GM12878 (cell line): Measurements from ENCODE around the gene HMGCS1. TPM values are rescaled to one million over a fixed set of nuclear protein-coding genes. Genes with fewer than 3 reads are reported as not detected.

Source experiments
- CEBPB ChIP-seq, 2 experiments: fragments of 150-350 bp in 1 of 2; IDR thresholded peaks; 2 replicates each; pipeline ENCODE4 v1.6.1; 2012 to 2014; ENCODE audit warnings: low read depth in 2 of 2, low read length in 2 of 2, borderline replicate concordance in 1 of 2, inconsistent platforms in 1 of 2
- DPF2 ChIP-seq: fragments of 450-650 bp; IDR thresholded peaks from 2 replicates; pipeline ENCODE4 v1.6.1; 2017; ENCODE audit warnings: mild to moderate bottlenecking
- MYB ChIP-seq: fragments of 150-350 bp; IDR thresholded peaks from 2 replicates; pipeline ENCODE4 v1.6.1; 2014; ENCODE audit warnings: mild to moderate bottlenecking, low read depth, low read length, borderline replicate concordance
- MYC ChIP-seq: IDR thresholded peaks from 2 replicates; pipeline ENCODE4 v1.6.1; 2011; ENCODE audit warnings: mild to moderate bottlenecking, low read length, moderate library complexity, inconsistent platforms; ENCODE audit not compliant: insufficient read depth, insufficient replicate concordance, insufficient read length, severe bottlenecking
- POU2F2 ChIP-seq: IDR thresholded peaks from 3 replicates; pipeline ENCODE4 v1.6.1; 2011; ENCODE audit warnings: low read depth, mild to moderate bottlenecking, low read length, borderline replicate concordance
- RELA ChIP-seq: fragments of 450-650 bp; IDR thresholded peaks from 2 replicates; pipeline ENCODE4 v1.8.0; 2014; ENCODE audit warnings: borderline replicate concordance; ENCODE audit not compliant: partially characterized antibody
- SRF ChIP-seq, 2 experiments: IDR thresholded peaks; 2 replicates each; pipeline ENCODE4 v1.6.1; 2011; ENCODE audit warnings: low read depth in 2 of 2, low read length in 2 of 2, mild to moderate bottlenecking in 1 of 2, moderate library complexity in 1 of 2
- ZZZ3 ChIP-seq: IDR thresholded peaks from 2 replicates; pipeline ENCODE4 v1.6.1; 2011; ENCODE audit warnings: low read depth; ENCODE audit not compliant: control insufficient read depth, insufficient read length
- polyA plus RNA-seq, 11 experiments: library from polyadenylated mRNA; depleted of rRNA in 4 of 11; unstranded in 6 of 11; stranded (reverse) in 5 of 11; fragments of >200 nt; fragmentation: Nextera tagmentation in 4 of 11; fragmentation: Illumina TruSeq in 1 of 11; extraction: Ambion mirVana in 4 of 11; extraction: Trizol in 1 of 11; gene quantifications; 1 replicate in 1 of 11; 2 replicates in 10 of 11; pipeline versions ENCODE4 v1.2.1 to v1.2.3, GENCODE V29; 2011 to 2016; ENCODE audit warnings: inconsistent platforms in 2 of 11, missing spikeins in 2 of 11, low read depth in 1 of 11
- total RNA-seq, 4 experiments: library from RNA; depleted of rRNA in 3 of 4; stranded (reverse); fragments of >200 nt in 3 of 4; fragmentation: Illumina TruSeq in 1 of 4; extraction: Trizol in 1 of 4; gene quantifications; 2 replicates each; pipeline versions ENCODE4 v1.2.1 to v1.2.3, GENCODE V29; 2013 to 2021
- TF ChIP-seq, protein P1 (sequence below): IDR thresholded peaks from 2 replicates; pipeline ENCODE4 v1.6.1; 2012; ENCODE audit warnings: low read depth, low read length, improper control_type of control experiment
- TF ChIP-seq, protein P2 (sequence below): IDR thresholded peaks from 2 replicates; pipeline ENCODE4 v1.6.1; 2012; ENCODE audit warnings: low read length, inconsistent platforms
- TF ChIP-seq, protein P3 (sequence below): fragments of 450-650 bp; formaldehyde crosslinking; IDR thresholded peaks from 2 replicates; pipeline ENCODE4 v1.4.0; 2020; ENCODE audit warnings: mild to moderate bottlenecking, moderate library complexity
- TF ChIP-seq, protein P4 (sequence below): IDR thresholded peaks from 2 replicates; pipeline ENCODE4 v1.6.1; 2011; ENCODE audit warnings: low read depth, low read length, improper control_type of control experiment, borderline replicate concordance
- TF ChIP-seq, protein P5 (sequence below): IDR thresholded peaks from 2 replicates; pipeline ENCODE4 v1.6.1; 2011; ENCODE audit warnings: mild to moderate bottlenecking, low read depth, low read length, moderate library complexity; ENCODE audit not compliant: insufficient replicate concordance
- TF ChIP-seq, protein P6 (sequence below): IDR thresholded peaks from 2 replicates; pipeline ENCODE4 v1.6.1; 2012; ENCODE audit warnings: mild to moderate bottlenecking, low read depth, low read length
- TF ChIP-seq, protein P7 (sequence below): fragments of 450-650 bp; IDR thresholded peaks from 2 replicates; pipeline ENCODE4 v1.6.1; 2017; ENCODE audit warnings: borderline replicate concordance

Gene HMGCS1
- total and polyA plus RNA-seq, 10 of the 15 experiments (the other 5 are each of a cell fraction or from before 2014, with no cell fraction given) = 24.0 to 193 (median 108) TPM

DNA sequence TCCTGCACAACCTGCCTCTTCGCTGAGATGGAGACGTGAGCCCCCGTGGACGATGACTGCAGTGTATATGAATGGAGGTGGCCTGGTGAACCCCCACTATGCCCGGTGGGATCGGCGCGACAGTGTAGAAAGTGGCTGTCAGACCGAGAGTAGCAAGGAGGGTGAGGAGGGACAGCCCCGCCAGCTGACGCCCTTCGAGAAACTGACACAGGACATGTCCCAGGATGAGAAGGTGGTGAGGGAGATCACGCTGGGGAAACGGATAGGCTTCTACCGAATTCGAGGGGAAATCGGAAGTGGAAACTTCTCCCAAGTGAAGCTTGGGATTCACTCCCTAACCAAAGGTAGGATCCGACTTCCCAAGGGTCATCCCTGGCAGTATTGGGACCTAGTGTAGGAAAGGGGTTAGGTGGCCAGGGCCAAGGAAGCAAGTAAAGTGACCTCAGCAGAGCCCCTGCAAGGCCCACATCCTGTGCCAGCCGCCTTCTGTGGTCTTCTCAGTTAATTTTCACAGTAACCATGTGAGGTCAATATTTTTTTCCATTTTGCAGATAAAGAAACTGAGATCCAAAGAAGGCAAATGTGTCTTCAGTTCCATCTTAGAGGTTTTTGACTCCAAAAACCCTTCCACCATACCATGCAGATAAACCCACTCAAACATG lies 67.4 kb downstream of the HMGCS1 start (continued):
- TF ChIP-seq, protein P1, sequence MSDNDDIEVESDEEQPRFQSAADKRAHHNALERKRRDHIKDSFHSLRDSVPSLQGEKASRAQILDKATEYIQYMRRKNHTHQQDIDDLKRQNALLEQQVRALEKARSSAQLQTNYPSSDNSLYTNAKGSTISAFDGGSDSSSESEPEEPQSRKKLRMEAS = no peak
- TF ChIP-seq, protein P2, sequence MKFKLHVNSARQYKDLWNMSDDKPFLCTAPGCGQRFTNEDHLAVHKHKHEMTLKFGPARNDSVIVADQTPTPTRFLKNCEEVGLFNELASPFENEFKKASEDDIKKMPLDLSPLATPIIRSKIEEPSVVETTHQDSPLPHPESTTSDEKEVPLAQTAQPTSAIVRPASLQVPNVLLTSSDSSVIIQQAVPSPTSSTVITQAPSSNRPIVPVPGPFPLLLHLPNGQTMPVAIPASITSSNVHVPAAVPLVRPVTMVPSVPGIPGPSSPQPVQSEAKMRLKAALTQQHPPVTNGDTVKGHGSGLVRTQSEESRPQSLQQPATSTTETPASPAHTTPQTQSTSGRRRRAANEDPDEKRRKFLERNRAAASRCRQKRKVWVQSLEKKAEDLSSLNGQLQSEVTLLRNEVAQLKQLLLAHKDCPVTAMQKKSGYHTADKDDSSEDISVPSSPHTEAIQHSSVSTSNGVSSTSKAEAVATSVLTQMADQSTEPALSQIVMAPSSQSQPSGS = no peak
- TF ChIP-seq DPF2 = peak; percentile 72; the same call in 1 of the 2 replicates
- TF ChIP-seq MYC = no peak
- no peak for TF ChIP-seq MYB
- TF ChIP-seq, protein P3, sequence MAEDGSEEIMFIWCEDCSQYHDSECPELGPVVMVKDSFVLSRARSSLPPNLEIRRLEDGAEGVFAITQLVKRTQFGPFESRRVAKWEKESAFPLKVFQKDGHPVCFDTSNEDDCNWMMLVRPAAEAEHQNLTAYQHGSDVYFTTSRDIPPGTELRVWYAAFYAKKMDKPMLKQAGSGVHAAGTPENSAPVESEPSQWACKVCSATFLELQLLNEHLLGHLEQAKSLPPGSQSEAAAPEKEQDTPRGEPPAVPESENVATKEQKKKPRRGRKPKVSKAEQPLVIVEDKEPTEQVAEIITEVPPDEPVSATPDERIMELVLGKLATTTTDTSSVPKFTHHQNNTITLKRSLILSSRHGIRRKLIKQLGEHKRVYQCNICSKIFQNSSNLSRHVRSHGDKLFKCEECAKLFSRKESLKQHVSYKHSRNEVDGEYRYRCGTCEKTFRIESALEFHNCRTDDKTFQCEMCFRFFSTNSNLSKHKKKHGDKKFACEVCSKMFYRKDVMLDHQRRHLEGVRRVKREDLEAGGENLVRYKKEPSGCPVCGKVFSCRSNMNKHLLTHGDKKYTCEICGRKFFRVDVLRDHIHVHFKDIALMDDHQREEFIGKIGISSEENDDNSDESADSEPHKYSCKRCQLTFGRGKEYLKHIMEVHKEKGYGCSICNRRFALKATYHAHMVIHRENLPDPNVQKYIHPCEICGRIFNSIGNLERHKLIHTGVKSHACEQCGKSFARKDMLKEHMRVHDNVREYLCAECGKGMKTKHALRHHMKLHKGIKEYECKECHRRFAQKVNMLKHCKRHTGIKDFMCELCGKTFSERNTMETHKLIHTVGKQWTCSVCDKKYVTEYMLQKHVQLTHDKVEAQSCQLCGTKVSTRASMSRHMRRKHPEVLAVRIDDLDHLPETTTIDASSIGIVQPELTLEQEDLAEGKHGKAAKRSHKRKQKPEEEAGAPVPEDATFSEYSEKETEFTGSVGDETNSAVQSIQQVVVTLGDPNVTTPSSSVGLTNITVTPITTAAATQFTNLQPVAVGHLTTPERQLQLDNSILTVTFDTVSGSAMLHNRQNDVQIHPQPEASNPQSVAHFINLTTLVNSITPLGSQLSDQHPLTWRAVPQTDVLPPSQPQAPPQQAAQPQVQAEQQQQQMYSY (CRISPR knock-in tag) = no peak
- TF ChIP-seq, protein P4, sequence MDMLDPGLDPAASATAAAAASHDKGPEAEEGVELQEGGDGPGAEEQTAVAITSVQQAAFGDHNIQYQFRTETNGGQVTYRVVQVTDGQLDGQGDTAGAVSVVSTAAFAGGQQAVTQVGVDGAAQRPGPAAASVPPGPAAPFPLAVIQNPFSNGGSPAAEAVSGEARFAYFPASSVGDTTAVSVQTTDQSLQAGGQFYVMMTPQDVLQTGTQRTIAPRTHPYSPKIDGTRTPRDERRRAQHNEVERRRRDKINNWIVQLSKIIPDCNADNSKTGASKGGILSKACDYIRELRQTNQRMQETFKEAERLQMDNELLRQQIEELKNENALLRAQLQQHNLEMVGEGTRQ = no peak
- TF ChIP-seq RELA = no peak
- TF ChIP-seq, protein P5, sequence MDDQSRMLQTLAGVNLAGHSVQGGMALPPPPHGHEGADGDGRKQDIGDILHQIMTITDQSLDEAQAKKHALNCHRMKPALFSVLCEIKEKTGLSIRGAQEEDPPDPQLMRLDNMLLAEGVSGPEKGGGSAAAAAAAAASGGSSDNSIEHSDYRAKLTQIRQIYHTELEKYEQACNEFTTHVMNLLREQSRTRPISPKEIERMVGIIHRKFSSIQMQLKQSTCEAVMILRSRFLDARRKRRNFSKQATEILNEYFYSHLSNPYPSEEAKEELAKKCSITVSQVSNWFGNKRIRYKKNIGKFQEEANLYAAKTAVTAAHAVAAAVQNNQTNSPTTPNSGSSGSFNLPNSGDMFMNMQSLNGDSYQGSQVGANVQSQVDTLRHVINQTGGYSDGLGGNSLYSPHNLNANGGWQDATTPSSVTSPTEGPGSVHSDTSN = peak; percentile 49
- TF ChIP-seq, protein P6, sequence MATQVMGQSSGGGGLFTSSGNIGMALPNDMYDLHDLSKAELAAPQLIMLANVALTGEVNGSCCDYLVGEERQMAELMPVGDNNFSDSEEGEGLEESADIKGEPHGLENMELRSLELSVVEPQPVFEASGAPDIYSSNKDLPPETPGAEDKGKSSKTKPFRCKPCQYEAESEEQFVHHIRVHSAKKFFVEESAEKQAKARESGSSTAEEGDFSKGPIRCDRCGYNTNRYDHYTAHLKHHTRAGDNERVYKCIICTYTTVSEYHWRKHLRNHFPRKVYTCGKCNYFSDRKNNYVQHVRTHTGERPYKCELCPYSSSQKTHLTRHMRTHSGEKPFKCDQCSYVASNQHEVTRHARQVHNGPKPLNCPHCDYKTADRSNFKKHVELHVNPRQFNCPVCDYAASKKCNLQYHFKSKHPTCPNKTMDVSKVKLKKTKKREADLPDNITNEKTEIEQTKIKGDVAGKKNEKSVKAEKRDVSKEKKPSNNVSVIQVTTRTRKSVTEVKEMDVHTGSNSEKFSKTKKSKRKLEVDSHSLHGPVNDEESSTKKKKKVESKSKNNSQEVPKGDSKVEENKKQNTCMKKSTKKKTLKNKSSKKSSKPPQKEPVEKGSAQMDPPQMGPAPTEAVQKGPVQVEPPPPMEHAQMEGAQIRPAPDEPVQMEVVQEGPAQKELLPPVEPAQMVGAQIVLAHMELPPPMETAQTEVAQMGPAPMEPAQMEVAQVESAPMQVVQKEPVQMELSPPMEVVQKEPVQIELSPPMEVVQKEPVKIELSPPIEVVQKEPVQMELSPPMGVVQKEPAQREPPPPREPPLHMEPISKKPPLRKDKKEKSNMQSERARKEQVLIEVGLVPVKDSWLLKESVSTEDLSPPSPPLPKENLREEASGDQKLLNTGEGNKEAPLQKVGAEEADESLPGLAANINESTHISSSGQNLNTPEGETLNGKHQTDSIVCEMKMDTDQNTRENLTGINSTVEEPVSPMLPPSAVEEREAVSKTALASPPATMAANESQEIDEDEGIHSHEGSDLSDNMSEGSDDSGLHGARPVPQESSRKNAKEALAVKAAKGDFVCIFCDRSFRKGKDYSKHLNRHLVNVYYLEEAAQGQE = no peak
- TF ChIP-seq POU2F2 = 0 out of 3 replicates have a peak, but pooled peaks have one; percentile 29
- no peak for TF ChIP-seq SRF (IDR thresholded peaks at IDR 0.05; ENCODE audit: low read depth in 2 of 2, low read length in 2 of 2)
- TF ChIP-seq ZZZ3 = no peak
- TF ChIP-seq, protein P7, sequence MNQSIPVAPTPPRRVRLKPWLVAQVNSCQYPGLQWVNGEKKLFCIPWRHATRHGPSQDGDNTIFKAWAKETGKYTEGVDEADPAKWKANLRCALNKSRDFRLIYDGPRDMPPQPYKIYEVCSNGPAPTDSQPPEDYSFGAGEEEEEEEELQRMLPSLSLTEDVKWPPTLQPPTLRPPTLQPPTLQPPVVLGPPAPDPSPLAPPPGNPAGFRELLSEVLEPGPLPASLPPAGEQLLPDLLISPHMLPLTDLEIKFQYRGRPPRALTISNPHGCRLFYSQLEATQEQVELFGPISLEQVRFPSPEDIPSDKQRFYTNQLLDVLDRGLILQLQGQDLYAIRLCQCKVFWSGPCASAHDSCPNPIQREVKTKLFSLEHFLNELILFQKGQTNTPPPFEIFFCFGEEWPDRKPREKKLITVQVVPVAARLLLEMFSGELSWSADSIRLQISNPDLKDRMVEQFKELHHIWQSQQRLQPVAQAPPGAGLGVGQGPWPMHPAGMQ = no peak
- no peak for TF ChIP-seq CEBPB (IDR thresholded peaks at IDR 0.05; ENCODE audit: borderline replicate concordance in 1 of 2, low read depth in 2 of 2, low read length in 2 of 2)
